Stimulated activated CD4-positive, alpha-beta T cell treated with anti-CD3 and anti-CD28 coated beads, Interleukin-4, amount 100 ng/mL, for 48 hours (primary cell): ENCODE data around the gene RADIL.

Source experiments
- DNase-seq, 2 donors: peaks; one replicate each; pipeline ENCODE4 v3.0.0-alpha.2; 2020; ENCODE audit warnings: low read depth in 2 of 2

The RADIL gene

DNA sequence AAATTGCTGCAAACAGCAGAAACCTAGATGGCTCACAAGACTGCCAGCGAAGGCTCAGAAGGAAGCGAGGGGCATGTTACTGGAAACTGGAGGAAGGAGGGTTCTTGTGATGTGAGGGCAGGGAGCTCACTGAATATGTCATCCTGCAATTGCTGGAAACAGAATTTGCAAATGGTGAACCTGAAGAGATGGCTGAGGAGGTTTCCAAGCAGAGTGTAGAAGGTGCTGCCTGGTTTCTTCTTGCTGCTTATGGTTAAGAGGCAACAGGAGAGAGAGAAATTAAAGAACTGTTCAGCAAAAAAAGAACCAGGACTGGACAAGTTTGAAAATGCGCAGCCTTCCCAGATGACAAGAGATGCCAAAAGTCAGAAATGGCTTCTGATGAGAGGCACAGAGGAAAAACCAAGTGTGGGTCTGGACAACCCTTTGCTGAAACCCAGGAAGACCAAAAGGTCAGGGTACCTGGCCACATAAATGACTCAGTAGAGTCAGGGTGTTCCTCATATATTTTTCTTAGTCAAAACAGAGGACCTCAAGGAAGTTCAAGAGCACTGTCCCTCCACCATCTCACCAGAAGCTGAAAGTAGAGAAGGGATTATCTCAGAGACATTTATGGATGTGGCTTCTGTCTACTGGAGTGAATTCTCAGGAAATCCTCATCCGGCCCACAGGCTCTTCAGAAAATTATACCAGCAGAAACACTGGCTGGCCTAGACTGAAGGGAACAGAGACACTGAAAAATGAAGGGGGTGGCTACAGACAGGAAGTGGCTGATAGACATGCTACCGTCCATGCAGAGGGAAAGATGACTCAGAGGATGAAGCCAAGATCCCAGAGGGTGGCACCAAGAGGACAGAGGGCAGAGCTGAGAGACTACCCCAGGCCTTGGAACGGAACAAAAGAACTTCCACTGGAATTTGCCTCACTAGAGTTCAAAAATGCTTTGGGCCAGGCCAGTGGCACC lies 31.8 kb downstream of the RADIL start:
- no peak for DNase-seq

DNA sequence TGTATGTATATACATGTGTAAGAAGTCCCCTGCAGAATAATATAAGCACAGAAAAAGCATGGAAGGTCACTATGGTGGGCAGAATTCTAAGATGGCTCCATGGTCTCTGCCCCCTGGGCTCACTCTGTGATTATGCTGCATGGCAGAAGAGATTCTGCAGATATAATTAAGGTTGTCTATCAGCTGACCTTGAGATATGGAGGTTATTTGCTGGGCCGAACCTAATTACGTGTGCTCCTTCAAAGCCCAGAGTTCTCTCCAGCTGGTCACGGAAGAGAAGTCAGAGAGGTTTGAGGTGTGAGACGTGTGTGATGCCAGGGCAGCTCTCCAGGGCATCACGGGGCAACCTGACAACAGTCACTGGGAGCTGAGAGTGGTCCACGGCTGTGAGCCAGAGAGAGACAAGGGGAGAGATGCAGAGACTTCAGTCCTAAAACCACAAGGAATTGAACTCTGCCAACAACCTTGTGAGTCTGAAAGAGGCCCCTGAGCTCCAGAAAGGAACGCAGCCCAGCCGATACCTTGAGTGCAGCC lies 33.2 kb downstream of the RADIL start:
- no peak for DNase-seq

DNA sequence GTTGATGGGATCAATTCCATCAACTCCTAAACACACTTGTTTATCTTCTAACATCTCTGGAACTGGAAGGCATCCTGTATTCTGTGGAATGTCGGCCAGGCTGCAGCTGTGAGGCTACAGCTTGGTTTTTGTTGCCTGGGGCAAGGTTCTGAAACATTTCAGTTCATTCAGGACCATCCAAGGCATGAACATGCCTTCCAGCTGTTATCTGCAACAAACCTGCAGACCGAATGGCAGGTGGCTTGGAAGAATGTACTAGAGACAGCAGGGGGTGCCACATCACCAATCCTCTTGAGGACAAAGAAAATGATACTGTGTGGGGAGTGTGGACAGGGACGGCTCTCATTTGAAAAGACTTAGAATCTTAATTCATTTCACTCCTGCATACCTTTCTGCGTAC lies 34.1 kb downstream of the RADIL start:
- DNase-seq = no peak

DNA sequence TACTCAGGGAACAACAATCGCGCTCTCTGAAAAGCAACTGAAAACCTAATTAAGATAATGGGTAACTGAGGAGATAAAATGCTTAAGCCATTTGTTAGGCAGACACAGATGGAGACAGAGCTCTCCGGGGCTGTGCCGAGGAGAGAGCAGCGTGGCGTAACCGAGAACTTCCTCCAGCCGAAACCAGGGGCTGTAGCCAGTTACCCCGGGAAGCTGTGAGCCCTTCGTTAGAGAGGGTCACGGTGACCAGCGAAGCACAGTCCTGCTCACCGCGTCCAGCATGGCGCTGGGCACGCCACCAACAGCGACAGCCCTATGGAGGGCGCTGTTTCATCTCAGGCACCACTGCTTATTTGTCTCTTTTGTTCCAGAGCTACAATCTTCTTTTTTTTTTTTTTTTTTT lies 37.8 kb downstream of the RADIL start:
- no peak for DNase-seq

DNA sequence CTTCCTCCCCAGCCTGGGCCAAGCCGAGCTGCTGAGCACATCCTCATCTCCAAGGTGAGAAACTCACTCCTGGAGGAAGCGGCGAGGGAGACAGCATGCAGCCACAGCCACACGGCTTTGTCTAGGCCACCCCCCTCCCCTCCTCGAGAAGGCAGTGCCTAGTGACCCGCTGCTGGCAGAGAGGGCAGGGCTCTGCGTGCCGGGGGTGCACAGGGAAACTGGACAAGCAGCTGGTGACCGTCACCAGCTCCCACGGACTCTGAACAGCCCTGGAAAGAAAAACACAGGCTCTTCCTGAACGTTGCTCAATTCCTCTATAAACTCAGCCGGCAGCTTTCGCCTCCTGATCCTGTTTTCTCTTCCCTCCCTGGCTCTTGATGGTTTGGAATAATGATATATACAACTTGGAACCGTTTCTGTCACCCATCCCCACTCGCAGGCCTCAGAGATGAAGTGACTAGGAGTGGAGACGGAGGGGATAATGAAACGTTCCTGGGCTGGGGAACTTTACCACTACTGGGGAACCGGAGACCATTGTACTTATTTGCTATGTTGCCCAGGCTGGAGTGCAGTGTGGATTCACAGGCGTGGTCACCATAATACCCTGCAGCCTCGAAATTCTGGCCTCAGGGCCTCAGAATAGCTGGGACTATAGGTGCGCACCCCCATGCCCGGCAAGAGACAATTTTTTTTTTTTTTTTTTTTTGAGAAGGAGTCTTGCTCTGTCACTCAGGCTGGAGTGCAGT lies 41.0 kb downstream of the RADIL start:
- no peak for DNase-seq

DNA sequence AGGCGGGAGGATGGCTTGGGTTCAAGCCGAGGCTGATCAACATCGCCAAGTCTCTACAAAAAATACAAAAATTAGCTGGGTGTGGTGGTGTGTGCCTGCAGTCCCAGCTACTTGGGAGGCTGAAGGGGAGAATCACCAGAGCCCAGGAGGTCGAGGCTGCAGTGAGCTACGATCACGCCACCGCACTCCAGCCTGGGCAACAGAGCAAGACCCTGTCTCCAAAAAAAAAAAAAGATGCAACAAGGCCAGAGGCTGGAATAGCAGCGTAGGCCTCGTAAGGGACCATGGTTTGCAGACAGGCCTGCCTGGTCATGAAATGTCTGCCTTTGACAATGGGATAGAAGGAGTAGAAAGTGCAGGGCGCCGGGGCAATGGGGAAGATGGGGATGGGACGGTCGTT lies 41.7 kb downstream of the RADIL start:
- DNase-seq = no peak

DNA sequence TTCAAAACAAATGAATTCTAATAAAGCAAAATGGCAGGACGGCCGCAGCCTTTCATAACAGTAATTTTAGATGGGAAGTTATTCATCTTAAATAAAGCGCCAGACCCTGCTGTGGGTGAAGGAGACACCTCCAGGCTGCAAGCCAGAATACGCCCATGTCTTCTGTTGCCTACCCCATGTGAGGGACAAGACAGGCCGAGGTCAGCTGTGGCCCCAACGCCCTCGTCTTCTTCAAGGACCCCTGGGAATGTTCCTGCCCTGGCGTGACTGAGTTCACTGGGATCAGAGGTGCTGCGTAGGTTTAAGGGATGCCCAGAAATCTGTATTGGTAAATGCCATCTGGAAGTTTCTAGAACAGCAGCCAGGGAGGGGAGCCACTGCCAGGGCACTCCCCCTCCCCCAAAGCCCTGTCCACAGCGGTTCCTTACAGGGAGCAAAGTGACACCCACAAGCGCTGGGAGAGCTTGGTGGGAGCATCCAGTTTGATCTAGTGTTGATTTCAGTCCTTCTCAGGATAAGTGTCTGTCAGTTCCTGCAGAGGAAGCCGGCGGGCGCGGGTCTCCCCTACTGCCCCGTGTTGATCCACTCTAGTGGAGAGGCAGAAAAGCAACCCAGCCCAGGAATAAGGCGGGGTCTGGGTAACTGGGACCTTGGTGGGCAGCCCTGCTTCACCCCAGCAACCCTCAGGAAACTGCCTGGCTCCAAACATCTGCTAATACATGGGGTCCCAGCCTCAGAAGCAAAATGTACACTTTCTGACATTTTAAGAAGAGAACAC lies 42.3 kb downstream of the RADIL start:
- DNase-seq = no peak

DNA sequence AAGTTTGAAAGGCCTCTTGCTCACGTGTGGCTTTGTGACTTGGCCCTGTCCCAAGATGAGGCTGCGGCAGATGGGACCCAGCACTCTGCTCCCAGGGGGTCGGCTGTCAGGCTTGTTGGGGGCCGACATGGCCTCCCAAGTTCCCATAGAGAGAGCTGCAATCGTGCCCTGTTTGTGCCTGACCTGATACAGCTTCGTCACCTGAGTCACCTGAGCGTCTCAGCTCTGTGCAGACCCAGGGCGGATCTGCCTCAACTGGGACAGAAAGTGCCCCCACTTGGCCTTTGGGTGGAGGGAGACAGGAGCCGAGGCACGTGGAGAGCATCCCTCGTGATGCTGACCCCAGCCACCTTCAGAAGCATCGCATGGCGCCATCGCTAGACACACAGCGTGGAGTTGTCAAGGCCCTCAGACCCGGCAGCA lies 43.4 kb downstream of the RADIL start:
- no peak for DNase-seq

DNA sequence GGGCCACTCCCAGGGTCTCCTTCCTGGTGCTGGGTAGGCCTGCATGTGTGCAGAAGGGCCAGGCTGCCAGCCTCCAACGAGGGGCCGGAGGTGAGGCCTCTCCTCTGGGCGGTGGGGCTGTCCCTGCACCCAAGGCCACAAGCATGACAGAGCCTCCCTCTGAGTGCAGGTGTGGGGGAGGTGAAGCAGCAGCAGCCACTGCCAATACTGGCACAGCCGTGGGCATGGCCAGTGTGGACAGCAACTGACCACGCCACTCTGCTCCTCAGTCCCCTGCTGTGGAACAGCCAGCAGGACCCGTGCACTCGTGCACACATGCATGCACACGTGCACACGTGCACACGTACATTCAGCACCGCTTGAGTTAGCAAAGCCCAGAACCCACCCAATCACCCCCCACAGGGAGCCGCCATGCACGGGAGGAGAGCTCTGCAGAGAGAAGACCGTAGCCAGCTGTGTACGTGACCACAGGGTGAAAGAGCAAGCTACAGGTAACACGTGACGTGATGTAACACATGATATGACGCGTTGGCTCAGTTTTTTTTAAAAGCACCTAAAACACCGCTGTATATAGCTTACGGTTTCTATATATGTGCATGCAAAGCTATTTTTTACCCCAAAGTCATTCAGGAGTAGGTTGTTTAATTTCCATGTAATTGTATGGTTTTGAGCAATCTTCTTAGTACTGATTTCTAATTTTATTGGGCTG lies 44.7 kb downstream of the RADIL start:
- DNase-seq = no peak

DNA sequence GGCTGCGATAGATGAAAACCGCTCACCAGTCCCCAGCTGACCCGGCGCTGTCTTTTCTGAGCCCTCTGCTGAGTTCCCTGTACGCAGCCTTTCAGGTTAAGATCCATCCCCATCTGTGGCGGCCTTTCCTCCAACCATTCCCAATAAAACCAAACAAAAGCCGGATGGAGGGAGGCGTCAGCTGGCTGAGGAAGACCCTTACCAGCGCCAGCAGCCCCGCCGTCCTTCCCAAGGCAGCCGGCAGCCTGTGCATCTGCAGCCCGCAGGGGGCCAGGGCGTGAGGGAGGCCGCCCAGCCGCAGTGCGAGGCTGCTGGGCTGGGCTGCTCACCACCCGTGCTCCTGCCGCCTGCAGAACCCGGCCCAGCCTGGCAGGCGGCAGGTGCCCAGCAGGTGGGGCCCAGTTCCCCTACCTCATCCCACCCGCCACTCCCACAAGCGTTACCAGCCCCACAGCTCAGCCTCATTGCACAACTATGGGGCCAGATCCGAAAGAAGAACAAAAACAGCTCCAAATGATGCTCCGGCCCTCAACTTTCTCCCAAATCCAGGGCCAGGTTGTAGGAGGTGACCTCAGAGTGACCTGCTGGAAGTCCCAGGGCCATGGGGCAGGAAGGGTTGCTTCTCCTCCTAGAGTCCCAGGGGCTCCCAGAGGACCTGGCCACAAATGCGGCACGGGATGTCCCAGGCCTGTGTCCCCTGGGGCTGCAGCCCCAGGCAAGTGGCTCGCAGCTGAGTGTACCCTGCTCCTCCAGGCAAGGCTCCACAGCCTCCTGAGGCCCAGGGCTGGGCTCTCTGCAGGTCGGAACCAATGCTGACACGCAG lies 45.5 kb downstream of the RADIL start:
- DNase-seq = no peak

DNA sequence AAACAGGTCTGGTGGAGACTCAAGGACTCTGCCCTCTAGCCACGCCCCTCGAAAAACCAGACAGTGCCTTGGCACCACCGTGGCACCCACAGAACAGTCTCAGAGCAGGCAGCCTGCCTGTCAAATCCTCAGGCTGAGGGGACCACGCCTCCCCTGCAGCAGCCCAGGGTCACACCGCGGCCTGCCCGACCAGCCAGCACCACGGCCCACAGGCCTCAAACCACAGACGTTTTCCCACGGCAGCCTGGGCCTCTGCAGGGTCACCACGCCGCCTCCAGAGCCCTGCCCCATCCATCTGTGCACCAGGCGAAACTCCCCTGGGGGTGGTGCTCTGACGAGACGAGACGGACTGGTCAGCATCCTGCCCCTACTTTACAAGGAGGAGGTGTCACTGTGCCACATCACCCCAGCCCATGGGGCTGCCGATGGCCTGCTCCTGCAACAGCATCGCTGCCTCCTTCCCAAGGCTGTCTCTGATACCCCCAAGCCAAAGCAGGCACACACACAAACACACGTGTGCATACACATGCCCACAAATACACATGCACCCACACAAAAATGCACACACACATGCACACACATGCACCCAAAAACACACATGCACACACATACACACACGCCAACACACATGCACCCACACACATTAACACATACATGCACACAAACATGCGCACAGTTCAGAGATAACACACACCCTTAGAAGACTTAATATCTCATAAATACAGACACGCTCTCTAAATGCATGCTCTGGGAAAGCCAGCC lies 46.3 kb downstream of the RADIL start:
- no peak for DNase-seq

DNA sequence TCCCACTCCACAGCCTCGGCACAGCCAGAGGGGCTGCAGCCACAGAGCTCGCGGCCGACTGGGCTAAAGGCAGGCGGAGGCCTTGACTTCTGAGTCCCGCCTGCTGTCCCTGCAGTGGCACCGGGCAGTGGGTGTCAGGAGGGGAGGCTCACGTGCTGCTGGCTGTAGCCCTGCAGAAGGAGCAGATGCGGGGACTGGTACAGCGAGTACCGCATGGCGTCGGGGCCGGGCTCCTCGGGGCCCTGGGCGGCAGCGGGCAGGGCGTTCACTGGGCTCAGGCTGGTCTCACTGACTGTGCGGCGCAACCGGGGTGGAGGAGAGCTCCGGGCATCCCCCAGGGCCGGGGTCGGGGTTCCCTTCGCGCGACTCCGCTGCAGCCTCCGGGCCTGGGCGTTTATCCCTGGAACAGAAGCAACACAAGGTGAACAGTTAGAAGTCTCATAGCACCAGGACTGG lies 47.3 kb downstream of the RADIL start:
- no peak for DNase-seq

DNA sequence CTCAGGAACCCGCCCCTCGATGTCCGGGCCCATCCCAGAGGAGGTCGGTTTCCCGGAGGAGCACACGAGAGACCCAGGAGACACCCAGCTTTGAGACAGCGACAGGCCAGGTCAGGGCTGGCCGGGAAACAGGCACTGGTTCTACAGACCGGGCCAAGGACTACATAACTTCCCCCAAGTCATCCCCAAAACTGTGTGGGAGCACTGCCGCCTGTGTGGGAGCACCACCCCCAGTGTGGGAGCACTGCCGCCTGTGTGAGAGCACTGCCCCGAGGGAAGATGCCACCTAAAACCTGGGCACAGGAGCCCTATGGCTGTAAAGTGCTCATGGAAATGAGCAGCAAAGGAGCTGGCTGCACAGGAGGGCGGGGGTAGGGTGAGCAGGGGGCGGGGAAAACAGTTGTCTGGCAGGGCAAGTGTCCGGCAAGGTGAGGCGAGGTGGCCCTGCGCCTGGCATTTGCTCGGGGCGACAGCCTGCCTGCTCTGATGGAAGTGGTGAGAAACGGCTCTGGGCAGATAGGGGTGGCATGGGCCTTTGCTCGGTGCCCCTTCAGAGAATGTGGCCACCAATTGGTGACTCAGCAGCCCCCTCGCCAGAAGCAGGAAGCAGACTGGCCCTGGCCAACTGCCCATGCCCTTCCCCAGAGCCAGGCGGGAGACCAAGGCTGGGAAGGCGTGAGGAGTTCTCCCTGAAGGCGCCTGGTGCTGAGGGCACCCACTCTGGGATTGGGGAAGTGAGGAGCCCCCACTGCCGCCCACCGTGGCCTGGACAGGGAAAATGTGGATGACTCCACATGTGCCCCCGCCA lies 47.9 kb downstream of the RADIL start:
- no peak for DNase-seq

DNA sequence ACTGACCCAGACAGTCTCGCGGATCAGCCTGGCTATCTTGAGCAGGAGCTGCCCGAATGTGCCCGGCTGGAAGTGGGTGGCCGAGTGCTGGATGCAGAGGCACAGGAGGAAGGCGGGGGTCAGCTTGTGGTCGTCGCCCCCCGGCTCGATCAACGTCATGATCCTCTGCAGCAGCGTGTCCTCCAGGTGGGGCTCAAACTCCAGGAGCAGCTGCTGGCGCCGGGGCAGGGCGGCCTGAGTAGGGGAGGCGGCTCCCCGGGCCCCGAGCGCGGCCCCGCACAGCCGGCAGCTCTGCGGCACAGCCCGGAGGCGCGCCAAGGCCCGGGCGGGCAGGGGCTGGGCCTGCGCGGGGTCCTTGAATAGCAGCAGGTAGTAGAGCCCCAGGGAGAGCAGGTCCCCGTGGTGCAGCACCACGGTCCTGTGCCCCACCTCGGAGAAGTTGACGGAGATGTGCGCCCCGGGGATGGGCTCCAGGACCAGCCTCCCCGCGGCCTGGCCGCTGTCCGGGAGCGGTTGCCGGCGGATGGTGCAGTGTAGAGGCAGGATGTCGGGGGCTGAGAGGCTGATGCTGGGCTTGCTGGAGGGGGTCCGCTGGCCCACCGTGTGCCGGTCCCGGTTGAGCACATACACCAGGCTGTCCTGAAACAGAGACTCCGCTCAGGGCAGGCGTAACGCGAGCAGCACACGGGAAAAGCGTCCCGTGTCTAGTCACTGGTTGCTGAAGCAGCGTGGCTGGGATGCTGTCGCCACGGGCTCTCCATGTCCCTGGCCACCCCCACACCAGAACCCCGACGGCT lies 48.7 kb downstream of the RADIL start:
- DNase-seq = no peak

DNA sequence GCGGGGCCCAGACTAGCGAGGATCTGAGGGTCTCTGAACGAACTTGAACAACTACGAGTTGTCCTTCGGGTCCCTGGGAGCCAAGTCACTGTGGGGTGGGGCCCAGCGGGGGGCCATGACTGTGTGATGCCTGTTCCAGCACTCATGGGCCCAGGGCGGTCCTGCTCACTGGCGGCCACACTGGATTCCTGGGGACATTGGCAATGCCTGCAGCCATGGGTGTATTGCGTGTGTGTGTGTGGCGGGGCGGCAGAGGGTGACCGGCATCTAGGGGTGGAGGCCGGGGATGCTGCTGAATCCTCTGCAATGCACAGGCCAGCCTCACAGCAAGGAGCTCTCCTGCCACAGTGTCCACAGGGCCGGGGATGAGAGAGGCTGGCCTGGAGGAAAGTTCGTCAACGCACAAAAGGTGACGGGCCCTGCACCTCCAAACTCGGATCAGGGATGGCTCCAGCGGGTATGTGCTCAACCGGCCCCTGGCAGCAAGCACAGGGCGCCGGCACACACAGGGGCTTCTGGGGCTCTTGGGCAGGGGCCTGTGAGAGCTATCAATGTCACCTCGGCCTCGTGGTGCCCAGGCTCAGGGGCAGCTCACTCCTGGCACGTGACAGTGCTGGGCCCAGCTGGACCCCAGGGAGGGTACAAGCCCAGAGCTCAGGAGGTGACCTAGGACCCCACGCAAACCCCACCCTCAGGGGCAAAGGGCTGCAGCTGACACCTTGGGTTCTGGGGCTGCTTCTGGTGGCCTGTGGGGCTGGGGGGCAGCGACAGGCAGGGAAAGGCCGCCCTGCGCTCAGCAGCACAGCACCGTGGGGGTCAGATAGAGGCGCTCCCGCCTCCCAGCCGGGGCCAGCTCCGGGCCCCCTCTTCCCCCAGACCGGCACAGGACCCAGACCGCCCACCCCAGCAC lies 49.6 kb downstream of the RADIL start:
- DNase-seq = no peak

DNA sequence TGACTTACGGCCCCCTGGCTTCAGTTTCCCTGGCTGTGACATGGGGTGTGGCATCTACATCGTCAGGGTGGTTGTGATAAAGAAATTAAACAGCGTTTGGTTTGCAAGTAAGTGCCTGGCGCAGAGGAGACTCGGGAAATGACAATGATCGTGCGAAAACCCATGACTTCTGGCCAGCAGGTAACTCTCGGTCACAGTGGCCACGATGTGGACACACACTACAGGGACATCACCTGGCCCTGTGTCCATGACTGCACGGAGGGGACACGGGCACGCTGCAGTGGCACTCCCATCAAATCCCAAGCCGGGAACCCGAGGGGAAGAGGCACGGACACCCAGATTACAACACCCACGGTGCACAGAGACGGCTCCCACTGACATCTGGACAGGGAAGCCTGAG lies 50.3 kb downstream of the RADIL start:
- no peak for DNase-seq

DNA sequence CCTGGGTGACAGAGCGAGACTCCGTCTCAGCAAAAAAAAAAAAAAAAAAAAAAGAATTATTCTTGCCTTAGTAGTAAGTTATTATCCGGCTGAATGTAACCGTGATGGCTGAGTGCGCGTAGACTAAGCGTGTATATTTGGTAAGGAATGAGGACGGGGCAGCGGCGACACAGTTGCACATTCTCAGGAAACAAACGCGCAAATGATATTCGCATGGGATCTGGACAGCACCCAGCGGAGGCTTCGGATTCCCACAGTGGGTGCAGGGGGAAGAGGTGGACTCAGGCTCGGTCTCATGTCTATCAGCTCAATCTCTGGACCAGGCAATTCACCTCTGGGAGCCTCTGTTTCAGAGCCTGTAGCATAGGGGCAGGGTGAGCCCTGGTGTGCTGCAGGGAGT lies 50.8 kb downstream of the RADIL start:
- DNase-seq = no peak
